Measurements from ENCODE around the gene ATP9B. TPM values are rescaled to one million over a fixed set of nuclear protein-coding genes. Genes with fewer than 3 reads are reported as not detected.
"Not testable (repeated sequence)": the region's sequence is repeated elsewhere in the genome, so short reads cannot be mapped to it uniquely, and the experiment has no call there.

Gene ATP9B
- total and polyA plus RNA-seq, 12 donors, result 6.7 to 19.7 (median 14.5) TPM

DNA sequence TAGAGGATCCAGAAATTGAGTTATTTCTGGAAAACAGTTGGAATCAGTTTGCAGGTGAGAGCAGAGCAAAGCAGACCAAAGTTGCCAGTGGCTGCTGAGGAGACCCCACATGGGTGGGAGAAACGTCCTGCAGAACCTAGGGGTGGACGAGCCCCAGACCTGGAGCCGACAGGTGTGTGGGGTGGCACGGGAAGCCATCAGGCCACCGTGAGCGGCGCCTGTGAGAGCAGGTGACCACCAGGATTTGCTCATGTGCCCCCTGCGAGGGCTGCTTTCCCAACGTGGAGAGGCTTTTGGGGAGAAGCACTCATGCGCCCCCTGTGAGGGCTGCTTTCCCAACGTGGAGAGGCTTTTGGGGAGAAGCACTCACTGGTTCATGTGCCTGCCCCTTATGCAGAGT lies 209.7 kb downstream of the ATP9B start:
- intact Hi-C loops (cut with DNase I), result no loop called here
- ATAC-seq, result no peak
- H3K9me3 ChIP-seq, result no peaks in the 10 kb centered on the region
- no peak for DNase-seq
- peaks cover 0 to 11% (median 0%) of the 10 kb centered on the region in 9 donors for H3K4me1 ChIP-seq
- H3K36me3 ChIP-seq, result peaks cover 0 to 62% (median 6%) of the 10 kb centered on the region in 9 donors
- no peak overlapping the region for H3K27ac ChIP-seq
- no peak overlapping the region for H3K4me3 ChIP-seq
- WGBS, 2 donors, result 88 to 89% methylated on average over 11 of the region's 11 CpGs
- no peaks in the 10 kb centered on the region for H3K27me3 ChIP-seq
- TF ChIP-seq, protein P1, sequence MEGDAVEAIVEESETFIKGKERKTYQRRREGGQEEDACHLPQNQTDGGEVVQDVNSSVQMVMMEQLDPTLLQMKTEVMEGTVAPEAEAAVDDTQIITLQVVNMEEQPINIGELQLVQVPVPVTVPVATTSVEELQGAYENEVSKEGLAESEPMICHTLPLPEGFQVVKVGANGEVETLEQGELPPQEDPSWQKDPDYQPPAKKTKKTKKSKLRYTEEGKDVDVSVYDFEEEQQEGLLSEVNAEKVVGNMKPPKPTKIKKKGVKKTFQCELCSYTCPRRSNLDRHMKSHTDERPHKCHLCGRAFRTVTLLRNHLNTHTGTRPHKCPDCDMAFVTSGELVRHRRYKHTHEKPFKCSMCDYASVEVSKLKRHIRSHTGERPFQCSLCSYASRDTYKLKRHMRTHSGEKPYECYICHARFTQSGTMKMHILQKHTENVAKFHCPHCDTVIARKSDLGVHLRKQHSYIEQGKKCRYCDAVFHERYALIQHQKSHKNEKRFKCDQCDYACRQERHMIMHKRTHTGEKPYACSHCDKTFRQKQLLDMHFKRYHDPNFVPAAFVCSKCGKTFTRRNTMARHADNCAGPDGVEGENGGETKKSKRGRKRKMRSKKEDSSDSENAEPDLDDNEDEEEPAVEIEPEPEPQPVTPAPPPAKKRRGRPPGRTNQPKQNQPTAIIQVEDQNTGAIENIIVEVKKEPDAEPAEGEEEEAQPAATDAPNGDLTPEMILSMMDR (IDR thresholded peaks at IDR 0.05), result no peak

DNA sequence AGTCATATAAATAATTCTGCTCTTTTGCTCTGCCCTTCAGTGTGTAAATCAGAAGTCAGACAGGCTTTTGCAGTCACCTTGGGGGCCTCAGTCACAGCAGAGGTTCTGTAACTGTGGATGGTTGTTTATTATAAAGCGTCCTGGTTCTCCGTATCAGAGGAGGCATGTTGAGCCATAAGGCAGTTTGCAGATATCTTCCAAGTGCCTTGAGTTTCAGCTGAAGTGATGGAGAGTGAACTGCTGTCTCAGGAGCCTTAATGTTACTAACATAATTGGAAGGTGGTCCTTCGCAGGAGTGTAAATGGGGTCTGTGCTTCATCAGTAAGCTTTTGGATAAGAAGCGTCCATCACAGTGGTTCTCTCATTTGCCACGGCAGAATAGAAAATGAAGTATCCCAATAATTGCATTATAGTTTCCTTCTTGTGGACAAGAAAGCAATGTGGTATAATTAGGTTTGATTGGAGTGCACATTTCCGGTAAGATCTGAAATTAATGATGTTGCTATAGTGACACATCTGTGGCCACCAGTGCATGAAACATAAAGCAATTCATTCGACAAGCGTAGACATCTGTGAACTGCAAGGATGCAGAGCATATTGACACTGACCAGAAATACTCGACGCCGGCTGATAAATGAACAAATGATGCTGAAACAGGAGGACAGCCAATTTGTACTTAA lies 214.1 kb downstream of the ATP9B start:
- intact Hi-C loops (cut with DNase I), result no loop called here
- no peak for ATAC-seq
- no peak for DNase-seq
- Histone ChIP-seq H3K27ac (no peak overlapping the region), H3K4me1 (no peaks in the 10 kb centered on the region), H3K4me3 (no peak overlapping the region), H3K27me3 (no peaks in the 10 kb centered on the region), H3K36me3 (peaks cover 0 to 50% (median 11%) of the 10 kb centered on the region in 9 donors), H3K9me3 (peaks cover 0 to 7% (median 0%) of the 10 kb centered on the region in 11 donors)
- TF ChIP-seq, protein P1 (IDR thresholded peaks at IDR 0.05), result no peak
- WGBS, 2 donors, result 85 to 87% methylated on average over 11 of the region's 11 CpGs

DNA sequence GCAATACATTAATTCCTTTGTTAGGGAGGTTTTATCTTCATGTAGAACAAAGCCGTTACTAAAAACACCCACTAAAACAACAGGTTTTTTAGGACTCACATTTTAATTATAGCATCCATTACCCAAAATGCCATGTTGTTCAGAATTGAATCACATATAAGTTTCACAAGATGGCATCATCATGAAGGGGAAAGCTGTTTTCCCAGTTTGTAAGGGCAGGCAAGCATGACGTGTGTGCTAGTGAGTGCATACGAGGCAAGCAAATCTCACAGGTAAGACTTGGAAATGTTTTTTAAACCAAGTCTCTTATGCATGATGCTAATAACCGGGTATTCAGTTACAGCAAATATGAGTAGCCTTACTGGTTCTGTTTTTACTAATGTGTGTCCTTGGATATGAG lies 214.7 kb downstream of the ATP9B start:
- DNase-seq (no peak), ATAC-seq (no peak)
- peaks cover 0 to 13% (median 0%) of the 10 kb centered on the region in 11 donors for H3K9me3 ChIP-seq
- no peaks in the 10 kb centered on the region for H3K4me1 ChIP-seq
- H3K4me3 ChIP-seq, result no peak overlapping the region
- TF ChIP-seq, protein P1 (IDR thresholded peaks at IDR 0.05), result no peak
- no peaks in the 10 kb centered on the region for H3K27me3 ChIP-seq
- peaks cover 0 to 44% (median 11%) of the 10 kb centered on the region in 9 donors for H3K36me3 ChIP-seq
- intact Hi-C loops (cut with DNase I), result no loop called here
- 95 to 97% methylated on average over 4 of the region's 4 CpGs for whole genome bisulfite sequencing, 2 donors
- H3K27ac ChIP-seq, result no peak overlapping the region

DNA sequence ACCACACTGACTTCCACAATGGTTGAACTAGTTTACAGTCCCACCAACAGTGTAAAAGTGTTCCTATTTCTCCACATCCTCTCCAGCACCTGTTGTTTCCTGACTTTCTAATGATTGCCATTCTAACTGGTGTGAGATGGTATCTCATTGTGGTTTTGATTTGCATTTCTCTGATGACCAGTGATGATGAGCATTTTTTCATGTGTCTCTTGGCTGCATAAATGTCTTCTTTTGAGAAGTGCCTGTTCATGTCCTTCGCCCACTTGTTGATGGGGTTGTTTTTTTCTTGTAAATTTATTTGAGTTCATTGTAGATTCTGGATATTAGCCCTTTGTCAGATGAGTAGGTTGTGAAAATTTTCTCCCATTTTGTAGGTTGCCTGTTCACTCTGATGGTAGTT lies 216.0 kb downstream of the ATP9B start:
- H3K4me1 ChIP-seq; H3K4me3 ChIP-seq; H3K27ac ChIP-seq; DNase-seq; ATAC-seq; intact Hi-C loops (cut with DNase I); H3K27me3 ChIP-seq: not testable (repeated sequence)
- peaks cover 0 to 31% (median 7%) of the 10 kb centered on the region in 9 donors for H3K36me3 ChIP-seq
- H3K9me3 ChIP-seq, result peaks cover 0 to 13% (median 0%) of the 10 kb centered on the region in 11 donors
- WGBS, 2 donors, result 89 to 100% methylated on average over 1 of the region's 1 CpG

DNA sequence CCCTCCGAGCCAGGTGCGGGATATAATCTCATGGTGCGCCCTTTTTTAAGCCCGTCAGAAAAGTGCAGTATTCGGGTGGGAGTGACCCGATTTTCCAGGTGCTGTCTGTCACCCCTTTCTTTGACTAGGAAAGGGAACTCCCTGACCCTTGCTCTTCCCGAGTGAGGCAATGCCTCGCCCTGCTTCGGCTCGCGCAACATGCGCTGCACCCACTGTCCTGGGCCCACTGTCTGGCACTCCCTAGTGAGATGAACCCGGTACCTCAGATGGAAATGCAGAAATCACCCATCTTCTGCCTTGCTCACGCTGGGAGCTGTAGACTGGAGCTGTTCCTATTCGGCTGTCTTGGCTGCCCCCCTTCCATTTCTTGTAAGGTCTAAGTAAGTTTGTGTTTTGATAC lies 221.2 kb downstream of the ATP9B start:
- H3K9me3 ChIP-seq, result peaks cover 0 to 10% (median 0%) of the 10 kb centered on the region in 11 donors
- H3K4me3 ChIP-seq; H3K27ac ChIP-seq; ATAC-seq; DNase-seq; H3K4me1 ChIP-seq; H3K27me3 ChIP-seq; intact Hi-C loops (cut with DNase I): not testable (repeated sequence)
- H3K36me3 ChIP-seq, result peaks cover 0 to 29% (median 0%) of the 10 kb centered on the region in 9 donors
- WGBS, 2 donors, result 92 to 98% methylated on average over 15 of the region's 15 CpGs
